ENCODE measurements around the gene ITPKC. TPM values are rescaled to one million over a fixed set of nuclear protein-coding genes. Genes with fewer than 3 reads are reported as not detected.

The ITPKC gene

Small RNAs within 50 kb of the gene (small RNA-seq; reads per million reads assigned to genes)
- not detected for gene RNU6-195P

All from skeletal muscle satellite cell (primary cell).